Endothelial cell of umbilical vein (primary cell): Measurements from ENCODE around the gene FYB1. TPM values are rescaled to one million over a fixed set of nuclear protein-coding genes. Genes with fewer than 3 reads are reported as not detected.
"Not testable (repeated sequence)": the region's sequence is repeated elsewhere in the genome, so short reads cannot be mapped to it uniquely, and the experiment has no call there.

Experiments used
- BruUV-seq: library from RNA; stranded (reverse); fragments of 400-500 nt; replicated peaks from 2 replicates; lab custom pipeline; 2021; lab: Mats Ljungman, UMichigan
- CTCF ChIA-PET: fragments of 300-600, 350-600 bp; sonication (Branson Sonifier 250); formaldehyde crosslinking; loops from one replicate; lab custom pipeline; 2021; ENCODE audit warnings: antibody characterized with exemption, inconsistent platforms; lab: Charles Lee
- POLR2A ChIA-PET: fragments of 300-600, 350-600 bp; sonication (Branson Sonifier 250); formaldehyde crosslinking; loops from one replicate; lab custom pipeline; 2021; ENCODE audit warnings: antibody characterized with exemption, inconsistent platforms; lab: Charles Lee
- DNase-seq: peaks from one replicate; pipeline ENCODE4 v3.0.0-alpha.2; 2011; ENCODE audit warnings: low read depth, low spot score
- FAIRE-seq: peaks from 2 replicates; lab custom pipeline; 2011; peaks lifted over from hg19 to GRCh38; lab: Jason Lieb, UNC
- H2AFZ ChIP-seq: 2 replicates; pipeline ENCODE4 v1.6.0; 2012; ENCODE audit warnings: low read depth, low read length, control low read depth, inconsistent platforms
- H3K27ac ChIP-seq: 2 replicates; pipeline ENCODE4 v1.5.1; 2011; ENCODE audit warnings: low read depth, mild to moderate bottlenecking, control low read depth, low read length, moderate library complexity; ENCODE audit not compliant: insufficient read depth
- H3K27me3 ChIP-seq, 2 experiments: 2 replicates each; pipeline versions ENCODE4 v1.6.0 to v1.6.1; 2011; ENCODE audit warnings: low read length in 2 of 2, mixed read lengths in 1 of 2; ENCODE audit not compliant: control insufficient read depth in 2 of 2, insufficient read depth in 2 of 2
- H3K36me3 ChIP-seq, 2 experiments: 2 replicates in 1 of 2; 3 replicates in 1 of 2; pipeline ENCODE4 v1.5.1; 2011; ENCODE audit warnings: low read length in 2 of 2, mild to moderate bottlenecking in 1 of 2, moderate library complexity in 1 of 2; ENCODE audit not compliant: control insufficient read depth in 2 of 2, insufficient read depth in 2 of 2; ENCODE audit errors: extremely low read depth in 1 of 2
- H3K4me1 ChIP-seq: 3 replicates; pipeline ENCODE4 v1.5.1; 2011; ENCODE audit warnings: mild to moderate bottlenecking, low read length; ENCODE audit not compliant: control insufficient read depth, insufficient read depth; ENCODE audit errors: extremely low read depth
- H3K4me2 ChIP-seq: 2 replicates; pipeline ENCODE4 v1.6.1; 2011; ENCODE audit warnings: low read length, control low read depth, mixed read lengths; ENCODE audit not compliant: insufficient read depth
- H3K4me3 ChIP-seq, 3 experiments: fragments of 200-600 bp in 1 of 3; sonication (generic), shearing (Covaris generic) in 1 of 3; replicated peaks in 1 of 3; 2 replicates each; pipeline ENCODE4 v1.5.1; 2011 to 2016; ENCODE audit warnings: control low read depth in 3 of 3, low read length in 3 of 3, mild to moderate bottlenecking in 2 of 3, inconsistent platforms in 1 of 3, low read depth in 1 of 3, moderate library complexity in 1 of 3; ENCODE audit not compliant: insufficient read depth in 1 of 3
- H3K79me2 ChIP-seq: 2 replicates; pipeline ENCODE4 v1.6.0; 2012; ENCODE audit warnings: low read length, inconsistent platforms; ENCODE audit not compliant: control insufficient read depth, insufficient read depth
- H3K9ac ChIP-seq: replicated peaks from 2 replicates; pipeline ENCODE3; 2011; ENCODE audit warnings: low read length, control low read depth; ENCODE audit not compliant: insufficient read depth; ENCODE audit errors: extremely low read depth
- H3K9me1 ChIP-seq: replicated peaks from 3 replicates; pipeline ENCODE4 v1.6.0; 2011; ENCODE audit warnings: mild to moderate bottlenecking, low read length; ENCODE audit not compliant: control insufficient read depth, insufficient read depth; ENCODE audit errors: extremely low read depth
- H3K9me3 ChIP-seq: replicated peaks from 2 replicates; pipeline ENCODE4 v1.5.1; 2012; ENCODE audit warnings: low read length, inconsistent platforms; ENCODE audit not compliant: control insufficient read depth, insufficient read depth
- H4K20me1 ChIP-seq: replicated peaks from 2 replicates; pipeline ENCODE3; 2011; ENCODE audit warnings: mild to moderate bottlenecking, low read length; ENCODE audit not compliant: control insufficient read depth, insufficient read depth; ENCODE audit errors: extremely low read depth
- CTCF ChIP-seq, 2 donors: IDR thresholded peaks; 1 replicate in 1 of 2; 2 replicates in 1 of 2; pipeline ENCODE4 v1.5.1; 2011; ENCODE audit warnings: low read length in 2 of 2, mild to moderate bottlenecking in 2 of 2, moderate library complexity in 2 of 2, control low read depth in 1 of 2, inconsistent platforms in 1 of 2, low read depth in 1 of 2; ENCODE audit not compliant: insufficient read depth in 1 of 2; ENCODE audit errors: extremely low read depth in 1 of 2
- EZH2 ChIP-seq: IDR thresholded peaks from 2 replicates; pipeline ENCODE4 v1.6.1; 2012; ENCODE audit warnings: borderline replicate concordance, low read depth, mild to moderate bottlenecking, moderate library complexity, low read length, inconsistent platforms; ENCODE audit not compliant: severe bottlenecking
- FOS ChIP-seq: IDR thresholded peaks from 2 replicates; pipeline ENCODE4 v1.6.1; 2011; ENCODE audit warnings: mild to moderate bottlenecking, low read length, moderate library complexity, borderline replicate concordance; ENCODE audit not compliant: insufficient read depth
- JUN ChIP-seq: IDR thresholded peaks from 2 replicates; pipeline ENCODE4 v1.6.1; 2011; ENCODE audit warnings: borderline replicate concordance, low read depth; ENCODE audit not compliant: insufficient read length, insufficient read depth
- MYC ChIP-seq: IDR thresholded peaks from one replicate; pipeline ENCODE4 v1.6.1; 2011; ENCODE audit warnings: mild to moderate bottlenecking, low read depth, low read length
- POLR2A ChIP-seq: IDR thresholded peaks from 2 replicates; pipeline ENCODE4 v1.6.1; 2012; ENCODE audit warnings: low read depth, mild to moderate bottlenecking, control low read depth, low read length
- dilution Hi-C: fragments of 300-500 bp; cut with MboI; formaldehyde crosslinking; loops from one replicate; pipeline ENCODE4 v1.15.0; 2019; ENCODE audit warnings: low sequenced_read_pairs; ENCODE audit not compliant: extremely low pct_ligation_motif_present
- intact Hi-C: fragments of 100-400 bp; cut with micrococcal nuclease; formaldehyde crosslinking; loops from one replicate; pipeline ENCODE4 v1.10.0; 2022
- polyA plus RNA-seq, 4 experiments: library from polyadenylated mRNA; depleted of rRNA in 3 of 4; stranded (reverse) in 3 of 4; unstranded in 1 of 4; fragments of >200 nt; gene quantifications; 2 replicates each; pipeline versions ENCODE4 v1.2.1 to v1.2.3, GENCODE V29; 2011 to 2012; ENCODE audit warnings: missing spikeins in 1 of 4
- total RNA-seq: library from RNA; stranded (reverse); gene quantifications from 2 replicates; pipeline ENCODE4 v1.2.3, GENCODE V29; 2021
- TF ChIP-seq, protein P1 (sequence below): IDR thresholded peaks from 2 replicates; pipeline ENCODE4 v1.6.1; 2011; ENCODE audit not compliant: insufficient read depth, insufficient read length

FYB1 gene
- total and polyA plus RNA-seq, 2 donors (not counting 3 experiments of a cell fraction or from before 2014, with no cell fraction given): 0.44 TPM; not detected in 1

DNA sequence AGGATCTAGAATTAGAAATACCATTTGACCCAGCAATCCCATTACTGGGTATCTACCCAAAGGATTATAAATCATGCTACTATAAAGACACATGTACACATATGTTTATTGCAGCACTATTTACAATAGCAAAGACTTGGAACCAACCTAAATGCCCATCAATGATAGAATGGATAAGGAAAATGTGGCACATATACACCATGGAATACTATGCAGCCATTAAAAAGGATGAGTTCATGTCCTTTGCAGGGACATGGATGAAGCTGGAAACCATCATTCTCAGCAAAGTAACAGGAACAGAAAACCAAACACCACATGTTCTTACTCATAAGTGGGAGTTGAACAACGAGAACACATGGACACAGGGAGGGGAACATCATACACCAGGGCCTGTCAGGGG, 15.1 kb upstream of the FYB1 start:
- CTCF ChIA-PET: interaction anchor here (1.3 kb wide), 1 partner anchor 17 kb away, joined by 6 read pairs; no protein-coding TSS in a partner anchor
- BruUV-seq, H2AFZ ChIP-seq, FAIRE-seq, dilution Hi-C loops, H3K79me2 ChIP-seq, H4K20me1 ChIP-seq, intact Hi-C loops, H3K36me3 ChIP-seq, H3K9me1 ChIP-seq, H3K27me3 ChIP-seq, H3K9me3 ChIP-seq, H3K4me3 ChIP-seq, POLR2A ChIA-PET, H3K4me2 ChIP-seq, H3K9ac ChIP-seq, DNase-seq, H3K27ac ChIP-seq: not testable (repeated sequence)
- peaks cover 13% of the 10 kb centered on the region for H3K4me1 ChIP-seq

- no peaks in the 10 kb centered on the region for H3K9me3 ChIP-seq
- DNase-seq: no peak
- peaks cover 13% of the 10 kb centered on the region for H3K4me1 ChIP-seq
- FAIRE-seq: no peak
- CTCF ChIA-PET: no interaction called here
- H3K4me2 ChIP-seq: no peak overlapping the region
- no peak overlapping the region for H3K9ac ChIP-seq
- POLR2A ChIA-PET: no interaction called here
- no TSS peak for BruUV-seq
- H3K27me3 ChIP-seq: no peaks in the 10 kb centered on the region
- no peaks in the 10 kb centered on the region for H3K79me2 ChIP-seq
- no peak overlapping the region for H3K4me3 ChIP-seq
- H2AFZ ChIP-seq: no peak overlapping the region
- dilution Hi-C loops (no loop called here), intact Hi-C loops (no loop called here)
- H3K27ac ChIP-seq: no peak overlapping the region
- TF ChIP-seq, protein P1, sequence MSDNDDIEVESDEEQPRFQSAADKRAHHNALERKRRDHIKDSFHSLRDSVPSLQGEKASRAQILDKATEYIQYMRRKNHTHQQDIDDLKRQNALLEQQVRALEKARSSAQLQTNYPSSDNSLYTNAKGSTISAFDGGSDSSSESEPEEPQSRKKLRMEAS: no peak
- TF ChIP-seq FOS (no peak), EZH2 (no peak), POLR2A (no peak), JUN (no peak), CTCF (IDR thresholded peaks at IDR 0.05; ENCODE audit: extremely low read depth in 1 of 2, insufficient read depth in 1 of 2, low read depth in 1 of 2, low read length in 2 of 2) (no peak), MYC (no peak)
- no peaks in the 10 kb centered on the region for H3K9me1 ChIP-seq
- H3K36me3 ChIP-seq: no peaks in the 10 kb centered on the region
- H4K20me1 ChIP-seq: no peaks in the 10 kb centered on the region
Observed at GRCh38 chr5:39233783-39234182, 14.4 kb upstream of the FYB1 start.
